ENCODE measurements around the gene TMEM100.

GRCh38 chr17:55717898-55718735, 4.5 kb downstream of the TMEM100 start:
- TF ChIP-seq, protein P1, sequence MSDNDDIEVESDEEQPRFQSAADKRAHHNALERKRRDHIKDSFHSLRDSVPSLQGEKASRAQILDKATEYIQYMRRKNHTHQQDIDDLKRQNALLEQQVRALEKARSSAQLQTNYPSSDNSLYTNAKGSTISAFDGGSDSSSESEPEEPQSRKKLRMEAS (IDR thresholded peaks at IDR 0.05; ENCODE audit: low read depth, low read length) = no peak
- TF ChIP-seq POLR2A (IDR thresholded peaks at IDR 0.05; ENCODE audit: low read depth, low read length) (no peak), EP300 (IDR thresholded peaks at IDR 0.05; ENCODE audit: borderline replicate concordance in 1 of 2, control insufficient read depth in 1 of 2, low read depth in 2 of 2, low read length in 2 of 2) (no peak), ESRRA (IDR thresholded peaks at IDR 0.05; ENCODE audit: low read length) (no peak), SP1 (IDR thresholded peaks at IDR 0.05; ENCODE audit: low read depth, low read length) (no peak), TCF12 (IDR thresholded peaks at IDR 0.05; ENCODE audit: low read depth, low read length) (no peak), SMAD1 (IDR thresholded peaks at IDR 0.05; ENCODE audit: low read depth, partially characterized antibody) (no peak)
- TF ChIP-seq, protein P2, sequence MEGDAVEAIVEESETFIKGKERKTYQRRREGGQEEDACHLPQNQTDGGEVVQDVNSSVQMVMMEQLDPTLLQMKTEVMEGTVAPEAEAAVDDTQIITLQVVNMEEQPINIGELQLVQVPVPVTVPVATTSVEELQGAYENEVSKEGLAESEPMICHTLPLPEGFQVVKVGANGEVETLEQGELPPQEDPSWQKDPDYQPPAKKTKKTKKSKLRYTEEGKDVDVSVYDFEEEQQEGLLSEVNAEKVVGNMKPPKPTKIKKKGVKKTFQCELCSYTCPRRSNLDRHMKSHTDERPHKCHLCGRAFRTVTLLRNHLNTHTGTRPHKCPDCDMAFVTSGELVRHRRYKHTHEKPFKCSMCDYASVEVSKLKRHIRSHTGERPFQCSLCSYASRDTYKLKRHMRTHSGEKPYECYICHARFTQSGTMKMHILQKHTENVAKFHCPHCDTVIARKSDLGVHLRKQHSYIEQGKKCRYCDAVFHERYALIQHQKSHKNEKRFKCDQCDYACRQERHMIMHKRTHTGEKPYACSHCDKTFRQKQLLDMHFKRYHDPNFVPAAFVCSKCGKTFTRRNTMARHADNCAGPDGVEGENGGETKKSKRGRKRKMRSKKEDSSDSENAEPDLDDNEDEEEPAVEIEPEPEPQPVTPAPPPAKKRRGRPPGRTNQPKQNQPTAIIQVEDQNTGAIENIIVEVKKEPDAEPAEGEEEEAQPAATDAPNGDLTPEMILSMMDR (IDR thresholded peaks at IDR 0.05 in 2 of 3, conservative IDR thresholded peaks at IDR 0.05 in 1 of 3; ENCODE audit: control insufficient read depth in 2 of 3, extremely low read depth in 1 of 3, insufficient read depth in 1 of 3, low read depth in 3 of 3, low read length in 3 of 3) = peak; percentile 65 to 74 (median 66); a peak in 5 of 6 replicates

Data from GM12878 (cell line).